Lower leg skin (tissue), 3 donors: ENCODE data around the gene DCUN1D3.

ENCODE experiments used
- CTCF ChIP-seq, 3 donors: fragments of 450-650 bp; IDR thresholded peaks; one replicate each; pipeline ENCODE4 v1.5.1; 2016; ENCODE audit warnings: antibody characterized with exemption in 3 of 3, mild to moderate bottlenecking in 3 of 3, moderate library complexity in 2 of 3
- POLR2A ChIP-seq, 2 donors: fragments of 450-650 bp; IDR thresholded peaks; one replicate each; pipeline ENCODE4 v1.6.1; 2016 to 2017; ENCODE audit warnings: antibody characterized with exemption in 2 of 2, mild to moderate bottlenecking in 1 of 2, moderate library complexity in 1 of 2

GRCh38 chr16:20900299-20901067 lies at the start of gene DCUN1D3, which contains the start of gene LYRM1:
- TF ChIP-seq CTCF (IDR thresholded peaks at IDR 0.05) (no peak), POLR2A (IDR thresholded peaks at IDR 0.05) (peak in 1 of 2 donors; percentile 58)
